Cerebellar cortex (tissue), 1 donor: ENCODE measurements around the gene CTSF.
"Not testable (repeated sequence)": the region's sequence is repeated elsewhere in the genome, so short reads cannot be mapped to it uniquely, and the experiment has no call there.

Experiments used
- DNase-seq: peaks from one replicate; pipeline ENCODE4 v3.0.0-alpha.2; 2015; ENCODE audit warnings: low spot score

Gene CTSF

GRCh38 chr11:66589996-66590675 is 21.7 kb upstream of the CTSF start:
- no peak for DNase-seq

DNA sequence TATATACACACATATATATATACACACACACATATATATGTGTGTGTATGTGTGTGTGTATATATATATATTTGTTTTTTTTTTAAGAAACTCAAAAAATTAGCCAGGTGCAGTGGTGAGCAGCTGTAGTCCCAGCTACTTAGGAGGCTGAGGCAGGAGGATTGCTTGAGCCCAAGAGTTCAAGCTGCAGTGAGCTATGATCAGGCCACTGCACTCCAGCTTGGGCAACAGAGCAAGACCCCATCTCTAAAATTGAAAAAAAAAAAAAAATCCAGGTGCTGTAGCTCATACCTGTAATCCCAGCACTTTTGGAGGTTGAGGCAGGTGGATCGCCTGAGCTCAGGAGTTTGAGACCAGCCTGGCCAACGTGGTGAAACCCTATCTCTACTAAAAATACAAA is 20.9 kb upstream of the CTSF start:
- not testable (repeated sequence) for DNase-seq

- no peak for DNase-seq
Measured at GRCh38 chr11:66586136-66586535, 17.7 kb upstream of the CTSF start.

DNA sequence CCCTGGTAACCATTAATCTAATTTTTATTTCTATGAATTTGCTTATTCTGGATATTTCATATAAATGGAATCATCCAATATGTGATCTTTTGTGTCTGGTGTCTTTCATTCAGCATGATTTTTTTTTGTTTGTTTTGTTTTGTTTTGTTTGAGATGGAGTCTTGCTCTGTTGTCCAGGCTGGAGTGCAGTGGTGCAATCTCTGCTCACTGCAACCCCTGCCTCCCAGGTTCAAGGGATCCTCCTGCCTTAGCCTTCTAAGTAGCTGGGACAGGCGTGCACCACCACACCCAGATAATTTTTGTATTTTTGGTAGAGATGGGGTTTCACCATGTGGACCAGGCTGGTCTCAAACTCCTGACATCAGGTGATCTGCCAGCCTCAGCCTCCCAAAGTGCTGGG is 17.0 kb upstream of the CTSF start:
- DNase-seq = not testable (repeated sequence)

GRCh38 chr11:66582565-66583147 is 14.2 kb upstream of the CTSF start:
- not testable (repeated sequence) for DNase-seq

DNA sequence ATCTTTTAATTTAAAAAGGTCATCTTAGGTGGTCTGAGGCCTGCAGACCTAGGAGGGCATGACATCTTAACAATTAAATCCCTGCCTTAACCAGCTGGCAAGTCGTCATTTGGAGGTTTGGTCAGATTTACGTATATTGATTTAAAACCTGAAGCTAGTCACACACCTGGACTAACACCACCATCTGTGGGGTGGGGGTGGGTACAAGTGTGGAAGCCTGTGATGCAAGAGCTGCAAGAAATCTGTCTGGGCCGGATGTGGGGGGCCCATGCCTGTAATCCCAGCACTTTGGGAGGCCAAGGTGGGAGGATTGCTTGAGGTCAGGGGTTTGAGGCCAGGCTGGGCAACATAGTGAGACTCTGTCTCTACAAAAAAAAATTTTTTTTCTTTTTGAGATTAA is 12.9 kb upstream of the CTSF start:
- DNase-seq = no peak

- no peak for DNase-seq
Measured at GRCh38 chr11:66580803-66581202, 12.4 kb upstream of the CTSF start.

- peak; percentile 75 for DNase-seq
Measured at GRCh38 chr11:66579017-66579606, 10.7 kb upstream of the CTSF start.

DNA sequence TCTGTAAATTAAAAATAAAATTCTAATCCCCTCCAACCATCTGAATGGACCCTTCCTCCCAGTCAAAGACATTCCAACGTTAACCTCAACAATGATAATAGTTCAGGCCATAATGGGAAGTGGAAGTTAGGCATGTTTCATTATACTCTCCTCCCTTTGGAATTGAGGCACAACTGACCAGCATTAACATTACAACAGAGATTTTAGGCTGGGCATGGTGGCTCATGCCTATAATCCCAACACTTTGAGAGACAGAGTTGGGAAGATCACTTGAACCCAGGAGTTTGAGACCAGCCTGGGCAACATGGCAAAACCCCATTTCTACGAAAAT is 2.4 kb upstream of the CTSF start:
- DNase-seq = no peak

GRCh38 chr11:66570079-66570849 is 1.9 kb upstream of the CTSF start:
- peak; percentile 87 for DNase-seq

DNA sequence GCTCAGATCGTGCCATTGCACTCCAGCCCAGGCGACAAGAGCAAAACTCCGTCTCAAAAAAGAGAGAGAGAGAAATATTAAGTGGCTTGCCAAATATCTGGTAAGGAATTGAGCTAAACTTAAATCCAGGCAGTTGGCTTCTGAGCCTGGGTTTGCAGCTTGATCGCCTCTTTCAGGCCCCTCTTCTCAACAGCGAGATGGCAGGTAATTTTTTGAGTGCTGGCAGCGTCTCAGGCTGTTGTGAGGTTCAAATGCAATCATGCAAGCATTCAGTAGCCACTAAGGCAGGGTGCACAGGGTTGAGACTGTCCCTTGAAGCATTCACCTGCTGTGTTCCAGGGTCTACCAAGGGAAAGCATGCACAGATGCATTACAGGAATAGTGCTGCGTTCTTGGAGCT is 670 bp upstream of the CTSF start:
- peak; percentile 47 for DNase-seq

DNA sequence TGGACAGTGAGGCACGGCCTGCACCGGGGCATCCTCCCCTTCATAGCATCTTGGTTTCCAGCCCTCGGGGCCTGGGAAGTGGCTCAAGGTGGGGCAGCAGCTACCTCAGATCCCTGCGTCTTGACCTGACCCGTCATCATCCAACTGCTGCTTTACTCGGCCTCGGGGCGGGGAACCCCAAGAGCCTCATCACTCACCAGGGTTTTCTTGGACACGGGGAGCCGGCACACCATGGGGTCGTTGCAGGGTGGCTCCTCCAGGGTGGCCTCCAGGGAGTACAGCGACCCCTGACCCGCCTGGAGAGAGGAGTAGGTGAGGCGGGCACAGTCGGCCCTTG is 651 bp downstream of the CTSF start:
- DNase-seq = no peak

- no peak for DNase-seq
Measured at GRCh38 chr11:66566221-66566620, 2.2 kb downstream of the CTSF start.

GRCh38 chr11:66564984-66565383 is 3.4 kb downstream of the CTSF start:
- no peak for DNase-seq

DNA sequence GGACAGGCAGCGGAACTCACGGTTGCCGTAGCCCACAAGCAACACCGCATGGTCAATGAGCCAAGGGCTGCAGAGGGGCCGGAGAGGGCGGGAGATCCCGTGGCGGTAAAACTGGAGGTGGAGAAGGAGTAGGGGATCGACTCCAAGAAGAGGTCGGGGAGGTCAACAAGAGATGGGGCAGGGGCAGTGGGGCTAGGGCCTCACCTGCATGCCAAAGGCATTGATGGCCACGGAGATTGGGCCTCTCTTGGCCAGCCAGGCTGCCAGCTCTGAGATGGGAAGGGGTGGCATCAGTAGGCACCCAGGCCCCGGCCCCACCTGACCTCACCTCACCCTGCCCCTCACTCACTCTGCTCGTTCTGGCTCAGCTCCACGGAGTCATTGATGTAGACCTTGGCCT is 3.9 kb downstream of the CTSF start:
- no peak for DNase-seq

GRCh38 chr11:66563832-66564231 is 4.6 kb downstream of the CTSF start:
- DNase-seq = no peak

- DNase-seq = no peak
Measured at GRCh38 chr11:66562907-66563583, 5.4 kb downstream of the CTSF start.

- peak; percentile 47 for DNase-seq
Measured at GRCh38 chr11:66562275-66562674, 6.1 kb downstream of the CTSF start.

GRCh38 chr11:66561975-66562248 is 6.5 kb downstream of the CTSF start:
- DNase-seq = no peak

- DNase-seq = peak; percentile 61
Measured at GRCh38 chr11:66561178-66561974, 7.0 kb downstream of the CTSF start.

DNA sequence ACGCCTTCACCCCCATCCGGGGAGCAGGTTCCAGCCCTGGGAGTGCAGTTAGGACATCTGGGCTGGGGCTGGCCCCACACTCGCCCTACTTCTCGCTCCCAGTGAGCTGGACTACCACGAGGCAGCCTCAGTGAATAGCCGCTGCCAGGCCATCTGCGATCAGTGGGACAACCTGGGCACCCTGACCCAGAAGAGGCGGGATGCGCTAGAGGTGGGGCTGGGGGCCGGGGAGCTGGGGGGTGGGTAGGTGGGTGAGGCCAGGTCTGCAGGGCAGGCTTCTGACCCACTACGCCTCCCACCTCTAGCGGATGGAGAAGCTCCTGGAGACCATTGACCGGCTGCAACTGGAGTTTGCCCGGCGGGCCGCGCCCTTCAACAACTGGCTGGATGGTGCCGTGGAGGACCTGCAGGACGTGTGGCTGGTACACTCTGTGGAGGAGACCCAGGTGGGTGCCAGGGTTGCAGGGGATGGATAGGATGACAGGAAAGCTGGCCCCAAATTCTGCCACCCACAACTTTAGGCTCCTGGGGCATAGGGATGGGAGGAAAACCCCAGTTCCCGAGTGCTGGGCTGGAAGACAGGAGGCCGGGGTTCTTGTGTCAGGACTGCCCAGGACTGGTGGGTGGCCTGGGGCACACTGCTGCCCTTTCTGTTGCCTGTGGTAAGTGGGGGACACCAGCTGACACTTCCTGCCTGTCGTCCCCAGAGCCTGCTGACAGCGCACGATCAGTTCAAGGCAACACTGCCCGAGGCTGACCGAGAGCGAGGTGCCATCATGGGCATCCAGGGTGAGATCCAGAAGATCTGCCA is 8.3 kb downstream of the CTSF start:
- no peak for DNase-seq
